ENCODE results near the gene MYL7.

The MYL7 gene

DNA sequence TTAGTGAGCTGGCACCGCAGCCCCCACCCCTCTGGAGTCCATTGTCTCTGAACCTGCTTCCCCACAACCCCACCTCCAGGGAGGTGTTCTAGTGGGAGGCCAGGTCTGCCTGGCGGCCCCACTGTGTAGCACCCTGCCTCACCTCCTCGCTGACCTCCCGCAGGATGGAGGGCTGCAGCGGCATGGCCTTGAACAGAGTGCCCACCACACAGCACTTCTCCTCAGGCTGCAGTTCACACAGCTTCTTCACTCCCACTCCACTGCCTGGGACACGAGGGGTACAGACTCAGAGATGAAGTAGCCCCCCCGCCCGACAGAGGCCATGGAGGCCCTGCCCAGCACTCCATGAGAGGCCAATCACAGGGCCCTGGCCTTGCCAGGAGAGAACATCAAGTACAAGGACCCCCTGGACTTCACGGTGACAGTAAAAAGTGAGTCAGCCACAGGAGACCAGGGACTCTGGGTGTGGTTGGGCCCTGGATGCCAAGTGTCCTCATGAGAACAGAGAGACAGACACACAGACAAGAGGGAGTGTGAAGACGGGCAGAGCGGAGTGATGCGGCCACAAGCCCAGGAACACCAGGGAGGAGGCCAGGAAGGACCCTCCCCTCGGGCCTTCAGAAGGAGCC lies 23.2 kb downstream of the MYL7 start:
- Histone ChIP-seq H4K8ac (ENCODE audit: low read depth, low read length) (no peak overlapping the region), H3K36me3 (ENCODE audit: control insufficient read depth in 1 of 2, insufficient read depth in 2 of 2, low read length in 2 of 2) (peaks cover 68 to 72% of the 10 kb centered on the region in 2 experiments), H2BK12ac (ENCODE audit: low read length) (no peak overlapping the region), H2AK5ac (ENCODE audit: low read length) (no peak overlapping the region), H3K27ac (ENCODE audit: low read depth, low read length) (no peak overlapping the region), H4K91ac (ENCODE audit: low read depth, low read length) (no peak overlapping the region), H3K79me2 (ENCODE audit: control insufficient read depth, insufficient read depth, low read length, poor library complexity) (no peaks in the 10 kb centered on the region), H3K23ac (ENCODE audit: low read length) (no peak overlapping the region), H3K9me3 (ENCODE audit: insufficient read depth, low read depth, low read length) (no peaks in the 10 kb centered on the region), H3K27me3 (ENCODE audit: insufficient read depth, low read length) (no peaks in the 10 kb centered on the region), H3K14ac (ENCODE audit: low read length) (no peak overlapping the region), H3K9ac (ENCODE audit: low read length) (no peak overlapping the region), H3K4ac (ENCODE audit: low read depth, low read length) (no peak overlapping the region), H4K12ac (ENCODE audit: low read depth, low read length) (no peak overlapping the region), H3K4me1 (ENCODE audit: control insufficient read depth in 1 of 2, insufficient read depth in 2 of 2, low read length in 2 of 2) (peaks cover 0 to 2% of the 10 kb centered on the region in 2 experiments), H3K4me3 (ENCODE audit: low read depth, low read length) (no peak overlapping the region), H3K4me2 (ENCODE audit: low read length) (no peak overlapping the region), H3K79me1 (ENCODE audit: low read length) (no peaks in the 10 kb centered on the region), H3K18ac (ENCODE audit: low read length) (no peak overlapping the region), H2AFZ (ENCODE audit: insufficient read depth, low read length, poor library complexity) (no peak overlapping the region), H2BK5ac (ENCODE audit: low read depth, low read length, poor library complexity) (no peak overlapping the region), H2BK120ac (ENCODE audit: insufficient read depth, low read length, poor library complexity) (no peak overlapping the region)
- no CpG with 5 or more reads among the region's 13 CpGs for WGBS (ENCODE audit: extremely low coverage, insufficient coverage, insufficient read length)
- no peak for DNase-seq

DNA sequence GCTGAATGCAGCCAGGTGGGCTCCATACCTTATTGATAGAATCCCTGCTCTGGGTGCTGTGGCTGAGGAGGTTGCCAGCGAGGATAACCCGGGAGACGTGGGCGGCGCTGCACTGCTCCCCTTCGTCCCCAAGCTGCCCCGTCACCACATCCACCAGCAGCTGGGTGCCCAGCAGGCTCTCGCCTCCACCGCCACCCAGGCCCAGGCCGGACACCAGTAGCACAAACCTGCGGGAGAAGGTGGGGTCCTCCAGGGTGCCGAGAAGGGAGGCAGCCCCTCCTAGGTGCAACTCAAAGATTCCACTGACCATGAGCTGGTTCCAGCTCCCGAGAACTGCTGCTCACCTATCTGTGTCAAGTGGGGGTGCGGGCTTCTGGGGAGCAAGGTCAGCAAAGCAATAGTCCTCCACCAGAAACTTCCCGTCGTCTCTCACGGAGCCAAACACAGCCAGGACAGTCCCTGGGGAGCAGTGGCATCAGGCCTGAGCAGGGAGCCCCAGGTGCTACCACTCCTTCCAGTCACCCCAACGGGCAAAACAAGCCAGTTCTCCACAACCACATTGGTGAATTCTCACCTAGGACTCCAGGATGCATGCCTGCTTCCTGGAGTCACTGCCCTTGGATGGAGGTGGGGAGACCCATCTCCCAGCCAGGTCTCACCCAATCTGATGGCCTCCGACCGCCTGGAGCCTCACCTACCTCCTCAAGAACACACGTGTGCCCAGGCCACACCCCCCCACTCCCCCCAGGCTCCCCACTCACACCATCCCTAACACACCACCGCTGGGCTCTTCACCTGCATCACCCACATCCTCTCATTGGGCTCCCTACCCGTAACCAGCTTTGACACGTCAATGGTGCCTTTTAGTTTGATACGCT lies 24.1 kb downstream of the MYL7 start:
- peaks cover 76 to 80% of the 10 kb centered on the region in 2 experiments for H3K36me3 ChIP-seq (ENCODE audit: control insufficient read depth in 1 of 2, insufficient read depth in 2 of 2, low read length in 2 of 2)
- H3K4me1 ChIP-seq (ENCODE audit: control insufficient read depth in 1 of 2, insufficient read depth in 2 of 2, low read length in 2 of 2) = no peaks in the 10 kb centered on the region
- no peak overlapping the region for H2BK5ac ChIP-seq (ENCODE audit: low read depth, low read length, poor library complexity)
- no peaks in the 10 kb centered on the region for H3K79me2 ChIP-seq (ENCODE audit: control insufficient read depth, insufficient read depth, low read length, poor library complexity)
- H3K9me3 ChIP-seq (ENCODE audit: insufficient read depth, low read depth, low read length) = no peaks in the 10 kb centered on the region
- H4K12ac ChIP-seq (ENCODE audit: low read depth, low read length) = no peak overlapping the region
- no peak overlapping the region for H2AFZ ChIP-seq (ENCODE audit: insufficient read depth, low read length, poor library complexity)
- no peak overlapping the region for H3K27ac ChIP-seq (ENCODE audit: low read depth, low read length)
- H2BK120ac ChIP-seq (ENCODE audit: insufficient read depth, low read length, poor library complexity) = no peak overlapping the region
- no peak overlapping the region for H4K91ac ChIP-seq (ENCODE audit: low read depth, low read length)
- no peak overlapping the region for H3K4ac ChIP-seq (ENCODE audit: low read depth, low read length)
- H3K4me3 ChIP-seq (ENCODE audit: low read depth, low read length) = no peak overlapping the region
- DNase-seq = no peak
- no peak overlapping the region for H3K18ac ChIP-seq (ENCODE audit: low read length)
- no peak overlapping the region for H3K14ac ChIP-seq (ENCODE audit: low read length)
- no peak overlapping the region for H3K23ac ChIP-seq (ENCODE audit: low read length)
- no peak overlapping the region for H4K8ac ChIP-seq (ENCODE audit: low read depth, low read length)
- H2AK5ac ChIP-seq (ENCODE audit: low read length) = no peak overlapping the region
- H3K9ac ChIP-seq (ENCODE audit: low read length) = no peak overlapping the region
- no peak overlapping the region for H2BK12ac ChIP-seq (ENCODE audit: low read length)
- WGBS (ENCODE audit: extremely low coverage, insufficient coverage, insufficient read length) = no CpG with 5 or more reads among the region's 25 CpGs
- no peaks in the 10 kb centered on the region for H3K79me1 ChIP-seq (ENCODE audit: low read length)
- no peaks in the 10 kb centered on the region for H3K27me3 ChIP-seq (ENCODE audit: insufficient read depth, low read length)
- no peak overlapping the region for H3K4me2 ChIP-seq (ENCODE audit: low read length)

- Histone ChIP-seq H3K4ac (ENCODE audit: low read depth, low read length) (no peak overlapping the region), H3K18ac (ENCODE audit: low read length) (no peak overlapping the region), H3K79me2 (ENCODE audit: control insufficient read depth, insufficient read depth, low read length, poor library complexity) (no peaks in the 10 kb centered on the region), H2BK120ac (ENCODE audit: insufficient read depth, low read length, poor library complexity) (no peak overlapping the region), H3K36me3 (ENCODE audit: control insufficient read depth in 1 of 2, insufficient read depth in 2 of 2, low read length in 2 of 2) (peaks cover 82% of the 10 kb centered on the region in 2 experiments), H3K4me3 (ENCODE audit: low read depth, low read length) (no peak overlapping the region), H2BK5ac (ENCODE audit: low read depth, low read length, poor library complexity) (no peak overlapping the region), H4K8ac (ENCODE audit: low read depth, low read length) (no peak overlapping the region), H3K27ac (ENCODE audit: low read depth, low read length) (no peak overlapping the region), H4K12ac (ENCODE audit: low read depth, low read length) (no peak overlapping the region), H3K9ac (ENCODE audit: low read length) (no peak overlapping the region), H4K91ac (ENCODE audit: low read depth, low read length) (no peak overlapping the region), H3K79me1 (ENCODE audit: low read length) (no peaks in the 10 kb centered on the region), H3K23ac (ENCODE audit: low read length) (no peak overlapping the region), H3K14ac (ENCODE audit: low read length) (no peak overlapping the region), H2AFZ (ENCODE audit: insufficient read depth, low read length, poor library complexity) (no peak overlapping the region), H2AK5ac (ENCODE audit: low read length) (no peak overlapping the region), H3K4me1 (ENCODE audit: control insufficient read depth in 1 of 2, insufficient read depth in 2 of 2, low read length in 2 of 2) (no peaks in the 10 kb centered on the region), H3K4me2 (ENCODE audit: low read length) (no peak overlapping the region), H2BK12ac (ENCODE audit: low read length) (no peak overlapping the region), H3K9me3 (ENCODE audit: insufficient read depth, low read depth, low read length) (no peaks in the 10 kb centered on the region), H3K27me3 (ENCODE audit: insufficient read depth, low read length) (no peaks in the 10 kb centered on the region)
- WGBS (ENCODE audit: extremely low coverage, insufficient coverage, insufficient read length) = no CpG with 5 or more reads among the region's 17 CpGs
- no peak for DNase-seq
Observed at GRCh38 chr7:44116087-44116788, 24.9 kb downstream of the MYL7 start.

GRCh38 chr7:44114586-44115310 lies 26.4 kb downstream of the MYL7 start:
- no peak for DNase-seq
- H3K4ac ChIP-seq (ENCODE audit: low read depth, low read length) = no peak overlapping the region
- no peaks in the 10 kb centered on the region for H3K9me3 ChIP-seq (ENCODE audit: insufficient read depth, low read depth, low read length)
- H4K12ac ChIP-seq (ENCODE audit: low read depth, low read length) = no peak overlapping the region
- no peak overlapping the region for H3K18ac ChIP-seq (ENCODE audit: low read length)
- WGBS (ENCODE audit: extremely low coverage, insufficient coverage, insufficient read length) = no CpG with 5 or more reads among the region's 12 CpGs
- H3K79me1 ChIP-seq (ENCODE audit: low read length) = no peaks in the 10 kb centered on the region
- H3K79me2 ChIP-seq (ENCODE audit: control insufficient read depth, insufficient read depth, low read length, poor library complexity) = no peaks in the 10 kb centered on the region
- no peak overlapping the region for H2BK12ac ChIP-seq (ENCODE audit: low read length)
- H4K8ac ChIP-seq (ENCODE audit: low read depth, low read length) = no peak overlapping the region
- no peak overlapping the region for H2BK5ac ChIP-seq (ENCODE audit: low read depth, low read length, poor library complexity)
- H3K9ac ChIP-seq (ENCODE audit: low read length) = no peak overlapping the region
- no peak overlapping the region for H2BK120ac ChIP-seq (ENCODE audit: insufficient read depth, low read length, poor library complexity)
- no peak overlapping the region for H4K91ac ChIP-seq (ENCODE audit: low read depth, low read length)
- H2AK5ac ChIP-seq (ENCODE audit: low read length) = no peak overlapping the region
- no peak overlapping the region for H3K14ac ChIP-seq (ENCODE audit: low read length)
- H3K4me2 ChIP-seq (ENCODE audit: low read length) = no peak overlapping the region
- peaks cover 87 to 89% of the 10 kb centered on the region in 2 experiments for H3K36me3 ChIP-seq (ENCODE audit: control insufficient read depth in 1 of 2, insufficient read depth in 2 of 2, low read length in 2 of 2)
- no peak overlapping the region for H3K23ac ChIP-seq (ENCODE audit: low read length)
- no peaks in the 10 kb centered on the region for H3K4me1 ChIP-seq (ENCODE audit: control insufficient read depth in 1 of 2, insufficient read depth in 2 of 2, low read length in 2 of 2)
- H3K27me3 ChIP-seq (ENCODE audit: insufficient read depth, low read length) = no peaks in the 10 kb centered on the region
- no peak overlapping the region for H3K27ac ChIP-seq (ENCODE audit: low read depth, low read length)
- no peak overlapping the region for H3K4me3 ChIP-seq (ENCODE audit: low read depth, low read length)
- H2AFZ ChIP-seq (ENCODE audit: insufficient read depth, low read length, poor library complexity) = no peak overlapping the region
